ENCODE results near the gene AGFG1.

- TF ChIP-seq, protein P1, sequence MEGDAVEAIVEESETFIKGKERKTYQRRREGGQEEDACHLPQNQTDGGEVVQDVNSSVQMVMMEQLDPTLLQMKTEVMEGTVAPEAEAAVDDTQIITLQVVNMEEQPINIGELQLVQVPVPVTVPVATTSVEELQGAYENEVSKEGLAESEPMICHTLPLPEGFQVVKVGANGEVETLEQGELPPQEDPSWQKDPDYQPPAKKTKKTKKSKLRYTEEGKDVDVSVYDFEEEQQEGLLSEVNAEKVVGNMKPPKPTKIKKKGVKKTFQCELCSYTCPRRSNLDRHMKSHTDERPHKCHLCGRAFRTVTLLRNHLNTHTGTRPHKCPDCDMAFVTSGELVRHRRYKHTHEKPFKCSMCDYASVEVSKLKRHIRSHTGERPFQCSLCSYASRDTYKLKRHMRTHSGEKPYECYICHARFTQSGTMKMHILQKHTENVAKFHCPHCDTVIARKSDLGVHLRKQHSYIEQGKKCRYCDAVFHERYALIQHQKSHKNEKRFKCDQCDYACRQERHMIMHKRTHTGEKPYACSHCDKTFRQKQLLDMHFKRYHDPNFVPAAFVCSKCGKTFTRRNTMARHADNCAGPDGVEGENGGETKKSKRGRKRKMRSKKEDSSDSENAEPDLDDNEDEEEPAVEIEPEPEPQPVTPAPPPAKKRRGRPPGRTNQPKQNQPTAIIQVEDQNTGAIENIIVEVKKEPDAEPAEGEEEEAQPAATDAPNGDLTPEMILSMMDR (IDR thresholded peaks at IDR 0.05; ENCODE audit: insufficient read depth, low read length): no peak
- no peak for TF ChIP-seq POLR2AphosphoS5 (IDR thresholded peaks at IDR 0.05; ENCODE audit: low read depth)
Observed at GRCh38 chr2:227456102-227456501, 15.9 kb upstream of the AGFG1 start.
